Fibroblast of lung (primary cell): ENCODE results near the gene HAPLN3. TPM values are rescaled to one million over a fixed set of nuclear protein-coding genes. Genes with fewer than 3 reads are reported as not detected.

ENCODE experiments used
- DNase-seq, 2 donors: peaks; one replicate each; pipeline versions ENCODE4 v3.0.0 to v3.0.0-alpha.2; 2010; ENCODE audit warnings: low read depth in 2 of 2
- H2AFZ ChIP-seq: 2 replicates; pipeline ENCODE4 v1.5.1; 2012; ENCODE audit warnings: low read length, control low read depth, inconsistent platforms
- H3K27ac ChIP-seq: 2 replicates; pipeline ENCODE4 v1.5.1; 2011; ENCODE audit warnings: low read length, control low read depth; ENCODE audit not compliant: insufficient read depth
- H3K27me3 ChIP-seq: 2 replicates; pipeline ENCODE4 v1.5.1; 2011; ENCODE audit warnings: mild to moderate bottlenecking, low read length; ENCODE audit not compliant: control insufficient read depth, insufficient read depth
- H3K36me3 ChIP-seq: 2 replicates; pipeline ENCODE4 v1.5.1; 2011; ENCODE audit warnings: low read length; ENCODE audit not compliant: control insufficient read depth, insufficient read depth
- H3K4me1 ChIP-seq: 2 replicates; pipeline ENCODE4 v1.5.1; 2011; ENCODE audit warnings: low read length; ENCODE audit not compliant: control insufficient read depth, insufficient read depth; ENCODE audit errors: extremely low read depth
- H3K4me2 ChIP-seq: 2 replicates; pipeline ENCODE4 v1.5.1; 2011; ENCODE audit warnings: low read length, control low read depth; ENCODE audit not compliant: insufficient read depth; ENCODE audit errors: extremely low read depth
- H3K4me3 ChIP-seq, 4 experiments: fragments of 200-600 bp in 1 of 4; sonication (generic) in 1 of 4; replicated peaks in 1 of 4; 2 replicates each; pipeline ENCODE4 v1.5.1; 2011 to 2016; ENCODE audit warnings: low read length in 4 of 4, low read depth in 3 of 4, mild to moderate bottlenecking in 3 of 4, control low read depth in 2 of 4, inconsistent platforms in 1 of 4, mixed read lengths in 1 of 4; ENCODE audit not compliant: insufficient read depth in 1 of 4; ENCODE audit errors: control extremely low read depth in 1 of 4
- H3K79me2 ChIP-seq: 2 replicates; pipeline ENCODE4 v1.5.1; 2012; ENCODE audit warnings: mild to moderate bottlenecking, low read length, inconsistent platforms; ENCODE audit not compliant: control insufficient read depth, insufficient read depth
- H3K9ac ChIP-seq: 2 replicates; pipeline ENCODE4 v1.5.1; 2011; ENCODE audit warnings: mild to moderate bottlenecking, low read length, control low read depth; ENCODE audit not compliant: insufficient read depth
- H3K9me3 ChIP-seq: 2 replicates; pipeline ENCODE4 v1.5.1; 2012; ENCODE audit warnings: low read depth, low read length; ENCODE audit not compliant: control insufficient read depth, insufficient read depth
- H4K20me1 ChIP-seq: 2 replicates; pipeline ENCODE4 v1.5.1; 2011; ENCODE audit warnings: low read length; ENCODE audit not compliant: control insufficient read depth, insufficient read depth; ENCODE audit errors: extremely low read depth
- EZH2 ChIP-seq: IDR thresholded peaks from 2 replicates; pipeline ENCODE4 v1.5.1; 2012; ENCODE audit warnings: low read length, control low read depth, mild to moderate bottlenecking; ENCODE audit errors: missing control alignments
- polyA plus RNA-seq, 2 donors: library from polyadenylated mRNA; depleted of rRNA in 1 of 2; stranded (reverse) in 1 of 2; unstranded in 1 of 2; fragments of >200 nt; gene quantifications; 2 replicates each; pipeline ENCODE4 v1.2.1, GENCODE V29; 2011 to 2012; ENCODE audit warnings: missing spikeins in 1 of 2
- total RNA-seq: library from RNA; depleted of rRNA; stranded (reverse); fragments of >200 nt; gene quantifications from 2 replicates; pipeline ENCODE4 v1.2.1, GENCODE V29; 2014
- TF ChIP-seq, protein P1 (sequence below), 2 donors: IDR thresholded peaks in 1 of 2; conservative IDR thresholded peaks in 1 of 2; 1 replicate in 1 of 2; 2 replicates in 1 of 2; pipeline ENCODE4 v1.5.1; 2011 to 2012; ENCODE audit warnings: low read length in 2 of 2, control low read depth in 1 of 2, inconsistent platforms in 1 of 2, low read depth in 1 of 2, mild to moderate bottlenecking in 1 of 2

Gene HAPLN3
- total and polyA plus RNA-seq, 2 donors (not counting 1 experiment from before 2014, with no cell fraction given), result 3.1 to 4.3 TPM

GRCh38 chr15:88902846-88903245 lies 7.5 kb upstream of the HAPLN3 start:
- Histone ChIP-seq H3K79me2 (no peaks in the 10 kb centered on the region), H2AFZ (no peak overlapping the region), H3K36me3 (peaks cover 10% of the 10 kb centered on the region), H3K27me3 (no peaks in the 10 kb centered on the region), H3K9ac (no peak overlapping the region), H3K4me2 (no peak overlapping the region), H4K20me1 (no peaks in the 10 kb centered on the region), H3K4me3 (no peak overlapping the region), H3K27ac (no peak overlapping the region), H3K9me3 (no peaks in the 10 kb centered on the region), H3K4me1 (no peaks in the 10 kb centered on the region)
- no peak for DNase-seq
- TF ChIP-seq, protein P1, sequence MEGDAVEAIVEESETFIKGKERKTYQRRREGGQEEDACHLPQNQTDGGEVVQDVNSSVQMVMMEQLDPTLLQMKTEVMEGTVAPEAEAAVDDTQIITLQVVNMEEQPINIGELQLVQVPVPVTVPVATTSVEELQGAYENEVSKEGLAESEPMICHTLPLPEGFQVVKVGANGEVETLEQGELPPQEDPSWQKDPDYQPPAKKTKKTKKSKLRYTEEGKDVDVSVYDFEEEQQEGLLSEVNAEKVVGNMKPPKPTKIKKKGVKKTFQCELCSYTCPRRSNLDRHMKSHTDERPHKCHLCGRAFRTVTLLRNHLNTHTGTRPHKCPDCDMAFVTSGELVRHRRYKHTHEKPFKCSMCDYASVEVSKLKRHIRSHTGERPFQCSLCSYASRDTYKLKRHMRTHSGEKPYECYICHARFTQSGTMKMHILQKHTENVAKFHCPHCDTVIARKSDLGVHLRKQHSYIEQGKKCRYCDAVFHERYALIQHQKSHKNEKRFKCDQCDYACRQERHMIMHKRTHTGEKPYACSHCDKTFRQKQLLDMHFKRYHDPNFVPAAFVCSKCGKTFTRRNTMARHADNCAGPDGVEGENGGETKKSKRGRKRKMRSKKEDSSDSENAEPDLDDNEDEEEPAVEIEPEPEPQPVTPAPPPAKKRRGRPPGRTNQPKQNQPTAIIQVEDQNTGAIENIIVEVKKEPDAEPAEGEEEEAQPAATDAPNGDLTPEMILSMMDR (conservative IDR thresholded peaks at IDR 0.05 in 1 of 2, IDR thresholded peaks at IDR 0.05 in 1 of 2; ENCODE audit: low read depth in 1 of 2, low read length in 2 of 2), result no peak
- no peak for TF ChIP-seq EZH2

DNA sequence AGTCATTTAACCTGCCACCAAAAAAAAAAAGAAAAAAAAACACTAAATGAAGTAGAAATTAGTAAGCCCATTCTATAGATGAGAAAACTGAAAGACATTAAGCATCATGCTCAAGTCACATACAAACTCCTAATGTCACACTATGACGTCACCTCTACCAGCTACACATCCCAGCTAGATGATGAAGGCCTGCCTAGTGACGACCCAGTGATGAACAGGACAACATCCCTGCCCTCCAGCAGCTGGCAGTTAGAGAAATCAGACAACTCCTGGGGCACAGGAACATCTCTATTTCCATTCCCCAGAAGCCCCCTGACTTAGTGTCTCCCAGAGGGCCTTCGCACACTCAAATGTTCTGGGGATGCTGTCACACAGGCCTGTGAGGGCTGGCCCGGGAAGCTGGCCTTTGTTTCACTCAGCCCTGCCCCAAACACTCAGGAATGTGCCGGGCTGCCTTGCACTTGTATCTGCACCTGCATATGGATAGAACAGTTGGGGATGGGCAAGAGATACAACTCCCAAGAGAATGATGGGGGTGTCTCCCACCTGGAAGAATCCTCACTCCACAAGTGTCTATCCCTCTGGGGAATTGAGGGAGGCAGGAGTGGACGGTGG lies 7.0 kb upstream of the HAPLN3 start:
- no peaks in the 10 kb centered on the region for H3K9me3 ChIP-seq
- H3K9ac ChIP-seq, result no peak overlapping the region
- H2AFZ ChIP-seq, result no peak overlapping the region
- H3K27me3 ChIP-seq, result no peaks in the 10 kb centered on the region
- H3K4me2 ChIP-seq, result no peak overlapping the region
- peaks cover 2% of the 10 kb centered on the region for H3K4me1 ChIP-seq
- no peaks in the 10 kb centered on the region for H3K79me2 ChIP-seq
- peaks cover 10% of the 10 kb centered on the region for H3K36me3 ChIP-seq
- no peak overlapping the region for H3K4me3 ChIP-seq
- DNase-seq, result no peak
- H4K20me1 ChIP-seq, result no peaks in the 10 kb centered on the region
- TF ChIP-seq, protein P1 (conservative IDR thresholded peaks at IDR 0.05 in 1 of 2, IDR thresholded peaks at IDR 0.05 in 1 of 2; ENCODE audit: low read depth in 1 of 2, low read length in 2 of 2), result no peak
- TF ChIP-seq EZH2, result no peak
- no peak overlapping the region for H3K27ac ChIP-seq

GRCh38 chr15:88901508-88902220 lies 6.3 kb upstream of the HAPLN3 start:
- no peaks in the 10 kb centered on the region for H3K27me3 ChIP-seq
- no peak overlapping the region for H2AFZ ChIP-seq
- peaks cover 6% of the 10 kb centered on the region for H3K4me1 ChIP-seq
- DNase-seq, result no peak
- no peaks in the 10 kb centered on the region for H3K9me3 ChIP-seq
- H3K79me2 ChIP-seq, result no peaks in the 10 kb centered on the region
- H3K9ac ChIP-seq, result no peak overlapping the region
- H3K36me3 ChIP-seq, result peaks cover 10% of the 10 kb centered on the region
- H3K4me3 ChIP-seq, result no peak overlapping the region
- H3K27ac ChIP-seq, result no peak overlapping the region
- H3K4me2 ChIP-seq, result no peak overlapping the region
- H4K20me1 ChIP-seq, result no peaks in the 10 kb centered on the region
- TF ChIP-seq EZH2, result no peak
- TF ChIP-seq, protein P1 (conservative IDR thresholded peaks at IDR 0.05 in 1 of 2, IDR thresholded peaks at IDR 0.05 in 1 of 2; ENCODE audit: low read depth in 1 of 2, low read length in 2 of 2), result no peak
